GM18519 (cell line): Measurements from ENCODE around the gene HOXB3.
"Not testable (repeated sequence)": the region's sequence is repeated elsewhere in the genome, so short reads cannot be mapped to it uniquely, and the experiment has no call there.

Experiments used
- ATAC-seq: cut with Tn5 transposase; IDR thresholded peaks from one replicate; pipeline ENCODE4 v1.9.1; 2021; ENCODE audit warnings: mild to moderate bottlenecking, moderate library complexity; ENCODE audit not compliant: unreplicated experiment, low FRiP score

HOXB3 gene

GRCh38 chr17:48510761-48511604 is 79.1 kb downstream of the HOXB3 start:
- no peak for ATAC-seq

GRCh38 chr17:48510381-48510760 is 79.7 kb downstream of the HOXB3 start:
- ATAC-seq = no peak

GRCh38 chr17:48509708-48510107 is 80.3 kb downstream of the HOXB3 start:
- not testable (repeated sequence) for ATAC-seq

- no peak for ATAC-seq
These were observed 83.8 kb downstream of the HOXB3 start for GRCh38 chr17:48506246-48506645.

GRCh38 chr17:48505788-48506187 is 84.3 kb downstream of the HOXB3 start:
- peak; percentile 74 for ATAC-seq

- ATAC-seq = no peak
These were observed 85.1 kb downstream of the HOXB3 start for GRCh38 chr17:48504953-48505352.

GRCh38 chr17:48503747-48504146 is 86.3 kb downstream of the HOXB3 start:
- ATAC-seq = no peak

GRCh38 chr17:48502901-48503300 is 87.1 kb downstream of the HOXB3 start:
- no peak for ATAC-seq

- ATAC-seq = no peak
These were observed 87.7 kb downstream of the HOXB3 start for GRCh38 chr17:48502312-48502711.

- ATAC-seq = no peak
These were observed 89.3 kb downstream of the HOXB3 start for GRCh38 chr17:48500435-48501426.

- ATAC-seq = no peak
These were observed 90.2 kb downstream of the HOXB3 start for GRCh38 chr17:48499735-48500434.

GRCh38 chr17:48499248-48499647 is 90.8 kb downstream of the HOXB3 start:
- no peak for ATAC-seq
